Endothelial cell (in vitro differentiated cells): ENCODE data around the gene TMEM178B. TPM values are rescaled to one million over a fixed set of nuclear protein-coding genes. Genes with fewer than 3 reads are reported as not detected.

Experiments
- DNase-seq: peaks from one replicate; pipeline ENCODE4 v3.0.0; 2021; ENCODE audit warnings: low spot score
- H3K27ac Mint-ChIP-seq: one replicate; pipeline ENCODE4 v1.8.0; 2021; ENCODE audit warnings: mixed read lengths, inconsistent platforms; ENCODE audit not compliant: unreplicated experiment
- H3K27me3 Mint-ChIP-seq: one replicate; pipeline ENCODE4 v1.8.0; 2021; ENCODE audit warnings: mild to moderate bottlenecking, moderate library complexity, mixed read lengths, inconsistent platforms; ENCODE audit not compliant: unreplicated experiment
- H3K36me3 Mint-ChIP-seq: one replicate; pipeline ENCODE4 v1.8.0; 2021; ENCODE audit warnings: mild to moderate bottlenecking, low read depth, mixed read lengths, inconsistent platforms; ENCODE audit not compliant: unreplicated experiment
- H3K4me1 Mint-ChIP-seq: one replicate; pipeline ENCODE4 v1.8.0; 2021; ENCODE audit warnings: mild to moderate bottlenecking, mixed read lengths, inconsistent platforms; ENCODE audit not compliant: unreplicated experiment
- H3K4me3 Mint-ChIP-seq: one replicate; pipeline ENCODE4 v1.8.0; 2021; ENCODE audit warnings: mild to moderate bottlenecking, mixed read lengths, inconsistent platforms; ENCODE audit not compliant: unreplicated experiment
- H3K9me3 Mint-ChIP-seq: one replicate; pipeline ENCODE4 v1.8.0; 2021; ENCODE audit warnings: mixed read lengths, inconsistent platforms; ENCODE audit not compliant: unreplicated experiment
- total RNA-seq: library from RNA; stranded (reverse); fragmentation: NEBNext Ultra II Directional; extraction: Animal tissue kit (Norgen Biotek cat#: 25700); gene quantifications from one replicate; pipeline ENCODE4 v1.2.1, GENCODE V29; 2021; ENCODE audit not compliant: unreplicated experiment
- TF ChIP-seq, protein P1 (sequence below): fragments of 200-600 bp; sonication (generic); IDR thresholded peaks from one replicate; pipeline ENCODE4 v1.5.0; 2021; ENCODE audit warnings: antibody characterized with exemption; ENCODE audit not compliant: unreplicated experiment

TMEM178B gene
- total RNA-seq, 1 donor from 2014 or later = 0.28 TPM

DNA sequence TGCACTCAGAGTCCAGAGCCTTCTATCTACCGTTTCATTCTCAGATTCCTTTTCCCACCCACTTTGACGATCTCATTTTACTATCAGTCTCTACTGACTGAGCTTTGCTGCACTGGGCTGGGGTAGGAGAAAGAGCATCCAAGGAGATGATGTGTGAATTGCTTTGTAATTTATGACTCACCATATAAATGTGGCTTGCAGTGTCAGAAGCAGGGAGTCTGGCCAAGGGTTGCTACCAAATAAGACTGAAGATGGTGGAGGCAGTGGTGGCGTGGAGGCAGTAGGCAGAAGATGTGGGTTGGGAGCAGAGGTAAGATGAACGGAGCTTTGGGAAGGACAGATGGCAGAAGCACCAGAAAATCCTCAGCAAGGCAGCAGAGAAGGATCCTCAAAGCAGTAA, 404.0 kb downstream of the TMEM178B start:
- TF ChIP-seq, protein P1, sequence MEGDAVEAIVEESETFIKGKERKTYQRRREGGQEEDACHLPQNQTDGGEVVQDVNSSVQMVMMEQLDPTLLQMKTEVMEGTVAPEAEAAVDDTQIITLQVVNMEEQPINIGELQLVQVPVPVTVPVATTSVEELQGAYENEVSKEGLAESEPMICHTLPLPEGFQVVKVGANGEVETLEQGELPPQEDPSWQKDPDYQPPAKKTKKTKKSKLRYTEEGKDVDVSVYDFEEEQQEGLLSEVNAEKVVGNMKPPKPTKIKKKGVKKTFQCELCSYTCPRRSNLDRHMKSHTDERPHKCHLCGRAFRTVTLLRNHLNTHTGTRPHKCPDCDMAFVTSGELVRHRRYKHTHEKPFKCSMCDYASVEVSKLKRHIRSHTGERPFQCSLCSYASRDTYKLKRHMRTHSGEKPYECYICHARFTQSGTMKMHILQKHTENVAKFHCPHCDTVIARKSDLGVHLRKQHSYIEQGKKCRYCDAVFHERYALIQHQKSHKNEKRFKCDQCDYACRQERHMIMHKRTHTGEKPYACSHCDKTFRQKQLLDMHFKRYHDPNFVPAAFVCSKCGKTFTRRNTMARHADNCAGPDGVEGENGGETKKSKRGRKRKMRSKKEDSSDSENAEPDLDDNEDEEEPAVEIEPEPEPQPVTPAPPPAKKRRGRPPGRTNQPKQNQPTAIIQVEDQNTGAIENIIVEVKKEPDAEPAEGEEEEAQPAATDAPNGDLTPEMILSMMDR = no peak
- DNase-seq = no peak
- Mint-ChIP-seq H3K36me3 (no peaks in the 10 kb centered on the region), H3K27me3 (no peaks in the 10 kb centered on the region), H3K4me1 (peaks cover 24% of the 10 kb centered on the region), H3K9me3 (no peaks in the 10 kb centered on the region), H3K27ac (no peak overlapping the region), H3K4me3 (no peak overlapping the region)

- TF ChIP-seq, protein P1 = no peak
- H3K27ac Mint-ChIP-seq = no peak overlapping the region
- no peak for DNase-seq
- H3K4me3 Mint-ChIP-seq = no peak overlapping the region
- no peaks in the 10 kb centered on the region for H3K27me3 Mint-ChIP-seq
- no peaks in the 10 kb centered on the region for H3K36me3 Mint-ChIP-seq
- H3K9me3 Mint-ChIP-seq = no peaks in the 10 kb centered on the region
- peaks cover 31% of the 10 kb centered on the region for H3K4me1 Mint-ChIP-seq
Observed at GRCh38 chr7:141478845-141479244, 405.0 kb downstream of the TMEM178B start.

- H3K36me3 Mint-ChIP-seq = no peaks in the 10 kb centered on the region
Observed at GRCh38 chr7:141480953-141481352, 407.1 kb downstream of the TMEM178B start.

GRCh38 chr7:141481971-141482370, 408.1 kb downstream of the TMEM178B start:
- TF ChIP-seq, protein P1 = no peak
- Mint-ChIP-seq H3K9me3 (no peaks in the 10 kb centered on the region), H3K27ac (no peak overlapping the region), H3K4me1 (peaks cover 31% of the 10 kb centered on the region), H3K36me3 (no peaks in the 10 kb centered on the region), H3K4me3 (no peak overlapping the region), H3K27me3 (no peaks in the 10 kb centered on the region)
- no peak for DNase-seq

More at GRCh38 chr7:141480953-141481352, 407.1 kb downstream of the TMEM178B start:
- Mint-ChIP-seq H3K9me3 (no peaks in the 10 kb centered on the region), H3K27ac (no peak overlapping the region), H3K4me1 (peaks cover 31% of the 10 kb centered on the region), H3K27me3 (no peaks in the 10 kb centered on the region), H3K4me3 (no peak overlapping the region)
- TF ChIP-seq, protein P1 = no peak
- DNase-seq = no peak

- TF ChIP-seq, protein P1 = no peak
- no peaks in the 10 kb centered on the region for H3K36me3 Mint-ChIP-seq
Observed at GRCh38 chr7:141483044-141483443, 409.2 kb downstream of the TMEM178B start.

More at GRCh38 chr7:141483044-141483443, 409.2 kb downstream of the TMEM178B start:
- DNase-seq = no peak
- Mint-ChIP-seq H3K27me3 (no peaks in the 10 kb centered on the region), H3K4me1 (peaks cover 31% of the 10 kb centered on the region), H3K27ac (no peak overlapping the region), H3K4me3 (no peak overlapping the region), H3K9me3 (no peaks in the 10 kb centered on the region)
